ENCODE measurements around the gene FBN2. TPM values are rescaled to one million over a fixed set of nuclear protein-coding genes. Genes with fewer than 3 reads are reported as not detected.
"Not testable (repeated sequence)": the region's sequence is repeated elsewhere in the genome, so short reads cannot be mapped to it uniquely, and the experiment has no call there.

FBN2 gene
- total RNA-seq, 2 experiments from 2014 or later = not detected

GRCh38 chr5:128321418-128321817 is 216.6 kb downstream of the FBN2 start:
- H3K4me1 Mint-ChIP-seq; H3K9me3 Mint-ChIP-seq (ENCODE audit: low read depth); ATAC-seq; H3K27ac Mint-ChIP-seq; POLR2A ChIA-PET; CTCF ChIA-PET; H3K4me3 Mint-ChIP-seq; DNase-seq; H3K27me3 Mint-ChIP-seq; H3K36me3 Mint-ChIP-seq (ENCODE audit: low read depth); intact Hi-C loops (cut with DNase I, micrococcal nuclease): not testable (repeated sequence)

GRCh38 chr5:128318691-128319090 is 219.4 kb downstream of the FBN2 start:
- H3K4me3 Mint-ChIP-seq = no peak overlapping the region
- ChIA-PET CTCF (no interaction called here), POLR2A (no interaction called here)
- H3K27me3 Mint-ChIP-seq = no peaks in the 10 kb centered on the region
- DNase-seq (no peak), ATAC-seq (no peak)
- H3K4me1 Mint-ChIP-seq = no peaks in the 10 kb centered on the region
- no peaks in the 10 kb centered on the region for H3K9me3 Mint-ChIP-seq (ENCODE audit: low read depth)
- intact Hi-C loops (cut with DNase I, micrococcal nuclease) = no loop called here
- H3K27ac Mint-ChIP-seq = no peak overlapping the region
- H3K36me3 Mint-ChIP-seq (ENCODE audit: low read depth) = no peaks in the 10 kb centered on the region

GRCh38 chr5:128317481-128317880 is 220.6 kb downstream of the FBN2 start:
- DNase-seq (no peak), ATAC-seq (no peak)
- Mint-ChIP-seq H3K27me3 (no peaks in the 10 kb centered on the region), H3K36me3 (ENCODE audit: low read depth) (no peaks in the 10 kb centered on the region), H3K27ac (no peak overlapping the region), H3K4me1 (no peaks in the 10 kb centered on the region), H3K4me3 (no peak overlapping the region), H3K9me3 (ENCODE audit: low read depth) (no peaks in the 10 kb centered on the region)
- POLR2A ChIA-PET = no interaction called here
- intact Hi-C loops (cut with DNase I, micrococcal nuclease) = no loop called here
- CTCF ChIA-PET = no interaction called here

- no peak for ATAC-seq
- no peaks in the 10 kb centered on the region for H3K9me3 Mint-ChIP-seq (ENCODE audit: low read depth)
- H3K27ac Mint-ChIP-seq = no peak overlapping the region
- ChIA-PET POLR2A (no interaction called here), CTCF (no interaction called here)
- no peak for DNase-seq
- H3K27me3 Mint-ChIP-seq = no peaks in the 10 kb centered on the region
- intact Hi-C loops (cut with DNase I, micrococcal nuclease) = no loop called here
- no peak overlapping the region for H3K4me3 Mint-ChIP-seq
- H3K4me1 Mint-ChIP-seq = no peaks in the 10 kb centered on the region
- H3K36me3 Mint-ChIP-seq (ENCODE audit: low read depth) = no peaks in the 10 kb centered on the region
These were observed 222.4 kb downstream of the FBN2 start for GRCh38 chr5:128315671-128316070.

- no peaks in the 10 kb centered on the region for H3K27me3 Mint-ChIP-seq
- intact Hi-C loops (cut with DNase I, micrococcal nuclease) = no loop called here
- no peaks in the 10 kb centered on the region for H3K9me3 Mint-ChIP-seq (ENCODE audit: low read depth)
- H3K4me1 Mint-ChIP-seq = no peaks in the 10 kb centered on the region
- ATAC-seq (no peak), DNase-seq (no peak)
- H3K4me3 Mint-ChIP-seq = no peak overlapping the region
- ChIA-PET POLR2A (no interaction called here), CTCF (no interaction called here)
- H3K27ac Mint-ChIP-seq = no peak overlapping the region
- no peaks in the 10 kb centered on the region for H3K36me3 Mint-ChIP-seq (ENCODE audit: low read depth)
These were observed 232.7 kb downstream of the FBN2 start for GRCh38 chr5:128305341-128305740.

GRCh38 chr5:128304791-128305190 is 233.3 kb downstream of the FBN2 start:
- DNase-seq (no peak), ATAC-seq (no peak)
- Mint-ChIP-seq H3K27me3 (no peaks in the 10 kb centered on the region), H3K27ac (no peak overlapping the region), H3K4me3 (no peak overlapping the region), H3K4me1 (no peaks in the 10 kb centered on the region), H3K9me3 (ENCODE audit: low read depth) (no peaks in the 10 kb centered on the region), H3K36me3 (ENCODE audit: low read depth) (no peaks in the 10 kb centered on the region)
- intact Hi-C loops (cut with DNase I, micrococcal nuclease) = no loop called here
- ChIA-PET POLR2A (no interaction called here), CTCF (interaction anchor here (0.6 kb wide), 1 partner anchor 37 kb away, joined by 3 read pairs; no protein-coding TSS in a partner anchor)

- Mint-ChIP-seq H3K27me3 (no peaks in the 10 kb centered on the region), H3K4me3 (no peak overlapping the region), H3K4me1 (no peaks in the 10 kb centered on the region), H3K9me3 (ENCODE audit: low read depth) (no peaks in the 10 kb centered on the region), H3K36me3 (ENCODE audit: low read depth) (no peaks in the 10 kb centered on the region), H3K27ac (no peak overlapping the region)
- ChIA-PET CTCF (no interaction called here), POLR2A (no interaction called here)
- ATAC-seq = no peak
- DNase-seq = no peak
- intact Hi-C loops (cut with DNase I, micrococcal nuclease) = no loop called here
These were observed 234.0 kb downstream of the FBN2 start for GRCh38 chr5:128304088-128304487.

GRCh38 chr5:128303593-128303992 is 234.5 kb downstream of the FBN2 start:
- CTCF ChIA-PET = no interaction called here

GRCh38 chr5:128300181-128300580 is 237.9 kb downstream of the FBN2 start:
- ATAC-seq (no peak), DNase-seq (no peak)
- H3K27ac Mint-ChIP-seq = no peak overlapping the region
- no peak overlapping the region for H3K4me3 Mint-ChIP-seq
- H3K9me3 Mint-ChIP-seq (ENCODE audit: low read depth) = no peaks in the 10 kb centered on the region
- intact Hi-C loops (cut with DNase I, micrococcal nuclease) = no loop called here
- CTCF ChIA-PET = no interaction called here
- POLR2A ChIA-PET = no interaction called here
- no peaks in the 10 kb centered on the region for H3K27me3 Mint-ChIP-seq
- H3K4me1 Mint-ChIP-seq = no peaks in the 10 kb centered on the region
- no peaks in the 10 kb centered on the region for H3K36me3 Mint-ChIP-seq (ENCODE audit: low read depth)

More at GRCh38 chr5:128303593-128303992, 234.5 kb downstream of the FBN2 start:
- POLR2A ChIA-PET = no interaction called here
- no peaks in the 10 kb centered on the region for H3K27me3 Mint-ChIP-seq
- no peak overlapping the region for H3K27ac Mint-ChIP-seq
- no peaks in the 10 kb centered on the region for H3K9me3 Mint-ChIP-seq (ENCODE audit: low read depth)
- no peaks in the 10 kb centered on the region for H3K36me3 Mint-ChIP-seq (ENCODE audit: low read depth)
- no peak for DNase-seq
- ATAC-seq = no peak
- intact Hi-C loops (cut with DNase I, micrococcal nuclease) = no loop called here
- H3K4me3 Mint-ChIP-seq = no peak overlapping the region
- no peaks in the 10 kb centered on the region for H3K4me1 Mint-ChIP-seq

- H3K36me3 Mint-ChIP-seq (ENCODE audit: low read depth) = no peaks in the 10 kb centered on the region
- H3K4me1 Mint-ChIP-seq = no peaks in the 10 kb centered on the region
- intact Hi-C loops (cut with DNase I, micrococcal nuclease) = no loop called here
- H3K27ac Mint-ChIP-seq = no peak overlapping the region
- no peaks in the 10 kb centered on the region for H3K27me3 Mint-ChIP-seq
- no peak overlapping the region for H3K4me3 Mint-ChIP-seq
- no peak for ATAC-seq
- no peaks in the 10 kb centered on the region for H3K9me3 Mint-ChIP-seq (ENCODE audit: low read depth)
- ChIA-PET POLR2A (no interaction called here), CTCF (no interaction called here)
- DNase-seq = no peak
These were observed 247.7 kb downstream of the FBN2 start for GRCh38 chr5:128290152-128290858.

GRCh38 chr5:128287740-128288139 is 250.3 kb downstream of the FBN2 start:
- Mint-ChIP-seq H3K27ac (no peak overlapping the region), H3K27me3 (peaks cover under 1% of the 10 kb centered on the region), H3K4me1 (no peaks in the 10 kb centered on the region), H3K9me3 (ENCODE audit: low read depth) (no peaks in the 10 kb centered on the region), H3K36me3 (ENCODE audit: low read depth) (no peaks in the 10 kb centered on the region), H3K4me3 (no peak overlapping the region)
- ATAC-seq (no peak), DNase-seq (no peak)
- POLR2A ChIA-PET = no interaction called here
- CTCF ChIA-PET = no interaction called here
- intact Hi-C loops (cut with DNase I, micrococcal nuclease) = no loop called here

- CTCF ChIA-PET = no interaction called here
- POLR2A ChIA-PET = no interaction called here
- H3K27ac Mint-ChIP-seq = no peak overlapping the region
- ATAC-seq (no peak), DNase-seq (no peak)
- no peak overlapping the region for H3K4me3 Mint-ChIP-seq
- no peaks in the 10 kb centered on the region for H3K4me1 Mint-ChIP-seq
- peaks cover 2% of the 10 kb centered on the region for H3K27me3 Mint-ChIP-seq
- no peaks in the 10 kb centered on the region for H3K9me3 Mint-ChIP-seq (ENCODE audit: low read depth)
- intact Hi-C loops (cut with DNase I, micrococcal nuclease) = no loop called here
- H3K36me3 Mint-ChIP-seq (ENCODE audit: low read depth) = no peaks in the 10 kb centered on the region
These were observed 253.8 kb downstream of the FBN2 start for GRCh38 chr5:128284236-128284635.

- ChIA-PET CTCF (interaction anchor here (1.5 kb wide), 1 partner anchor 219 kb away, joined by 4 read pairs; no protein-coding TSS in a partner anchor), POLR2A (no interaction called here)
- Mint-ChIP-seq H3K27me3 (peaks cover 8% of the 10 kb centered on the region), H3K4me1 (no peaks in the 10 kb centered on the region), H3K4me3 (no peak overlapping the region), H3K9me3 (ENCODE audit: low read depth) (no peaks in the 10 kb centered on the region), H3K36me3 (ENCODE audit: low read depth) (no peaks in the 10 kb centered on the region), H3K27ac (no peak overlapping the region)
- DNase-seq (no peak), ATAC-seq (no peak)
- intact Hi-C loops (cut with DNase I, micrococcal nuclease) = no loop called here
These were observed 258.7 kb downstream of the FBN2 start for GRCh38 chr5:128279345-128279744.

Data from activated CD4-positive, alpha-beta T cell treated with anti-CD3 and anti-CD28 coated beads for 36 hours (primary cell).